Natural killer cell (primary cell): Measurements from ENCODE around the gene HEXIM1. TPM values are rescaled to one million over a fixed set of nuclear protein-coding genes. Genes with fewer than 3 reads are reported as not detected.
A peak's percentile ranks its signal among the peaks of the same experiment; 100 is the strongest.

Source experiments
- ATAC-seq, 3 donors: fragments of 150-1000 bp in 2 of 3; fragments of 200-7000 bp in 1 of 3; cut with Tn5 transposase; 1 replicate in 1 of 3; 2 replicates in 2 of 3; pipeline ENCODE4 v1.10.0; 2021; ENCODE audit warnings: mild to moderate bottlenecking in 2 of 3, moderate library complexity in 2 of 3
- DNase-seq, 2 donors: peaks; one replicate each; pipeline versions ENCODE4 v3.0.0 to v3.0.0-alpha.2; 2013 to 2021; ENCODE audit warnings: mixed read lengths in 1 of 2
- H3K27ac ChIP-seq: one replicate; pipeline ENCODE4 v1.5.1; 2013; ENCODE audit warnings: mild to moderate bottlenecking, low read length
- H3K27me3 ChIP-seq: one replicate; pipeline ENCODE4 v1.6.1; 2013; ENCODE audit warnings: low read length; ENCODE audit not compliant: control insufficient read depth, insufficient read depth
- H3K36me3 ChIP-seq: one replicate; pipeline ENCODE4 v1.6.1; 2013; ENCODE audit warnings: low read length; ENCODE audit not compliant: control insufficient read depth, insufficient read depth
- H3K4me1 ChIP-seq: one replicate; pipeline ENCODE4 v1.6.1; 2013; ENCODE audit warnings: low read length; ENCODE audit not compliant: control insufficient read depth, insufficient read depth
- H3K4me3 ChIP-seq: one replicate; pipeline ENCODE4 v1.5.1; 2013; ENCODE audit warnings: low read length
- H3K9me3 ChIP-seq: one replicate; pipeline ENCODE4 v1.6.1; 2013; ENCODE audit warnings: low read length; ENCODE audit not compliant: control insufficient read depth, insufficient read depth
- H3K27ac Mint-ChIP-seq, 2 donors: one replicate each; pipeline ENCODE4 v1.8.0; 2022; ENCODE audit warnings: mild to moderate bottlenecking in 2 of 2, mixed read lengths in 2 of 2, moderate library complexity in 1 of 2
- H3K27me3 Mint-ChIP-seq, 2 donors: one replicate each; pipeline ENCODE4 v1.8.0; 2022; ENCODE audit warnings: low read depth in 2 of 2, mixed read lengths in 2 of 2
- H3K36me3 Mint-ChIP-seq: one replicate; pipeline ENCODE4 v1.8.0; 2022; ENCODE audit warnings: mixed read lengths
- H3K4me1 Mint-ChIP-seq, 2 donors: one replicate each; pipeline ENCODE4 v1.8.0; 2022; ENCODE audit warnings: mixed read lengths in 2 of 2
- H3K4me3 Mint-ChIP-seq: one replicate; pipeline ENCODE4 v1.8.0; 2022; ENCODE audit warnings: mild to moderate bottlenecking, moderate library complexity, mixed read lengths
- H3K9me3 Mint-ChIP-seq, 2 donors: one replicate each; pipeline ENCODE4 v1.8.0; 2022; ENCODE audit warnings: mixed read lengths in 2 of 2
- WGBS: methylation state at CpG from one replicate; pipeline ENCODE4 v1.1.7; 2013; ENCODE audit warnings: missing lambda C conversion rate; ENCODE audit not compliant: insufficient coverage; 5-methylcytosine and 5-hydroxymethylcytosine counted together
- intact Hi-C: fragments of 100-400 bp; cut with micrococcal nuclease; formaldehyde crosslinking; loops from one replicate; pipeline ENCODE4 v1.14.2; 2022
- total RNA-seq, 4 donors: library from RNA; stranded (reverse); fragments of 120-200 nt in 1 of 4; gene quantifications; one replicate each; pipeline versions ENCODE4 v1.2.3 to v1.2.4, GENCODE V29; 2013 to 2022
- TF ChIP-seq, protein P1 (sequence below): fragments of 200-600 bp; IDR thresholded peaks from one replicate; pipeline ENCODE4 v1.8.0; 2022; ENCODE audit warnings: antibody characterized with exemption

The HEXIM1 gene
- total RNA-seq, 3 donors from 2014 or later (not counting 1 experiment from before 2014, with no cell fraction given), result 64.9 to 80.7 (median 79.8) TPM

GRCh38 chr17:45197108-45197507 is 48.8 kb downstream of the HEXIM1 start:
- no peaks in the 10 kb centered on the region for H3K36me3 Mint-ChIP-seq
- no peak overlapping the region for H3K27ac Mint-ChIP-seq
- 93% methylated on average over 6 of the region's 6 CpGs for WGBS
- Histone ChIP-seq H3K27me3 (no peaks in the 10 kb centered on the region), H3K9me3 (no peaks in the 10 kb centered on the region), H3K4me1 (peaks cover 6% of the 10 kb centered on the region), H3K27ac (no peak overlapping the region), H3K36me3 (no peaks in the 10 kb centered on the region), H3K4me3 (no peak overlapping the region)
- ATAC-seq (no peak), DNase-seq (no peak)
- H3K9me3 Mint-ChIP-seq, result no peaks in the 10 kb centered on the region
- intact Hi-C loops, result loop anchor here (1.0 to 5.0 kb wide), 2 partner anchors 62 to 420 kb away; partner anchors contain the start of gene ACBD4
- no peaks in the 10 kb centered on the region for H3K27me3 Mint-ChIP-seq
- H3K4me1 Mint-ChIP-seq, result peaks cover 0 to 3% of the 10 kb centered on the region in 2 donors
- TF ChIP-seq, protein P1, sequence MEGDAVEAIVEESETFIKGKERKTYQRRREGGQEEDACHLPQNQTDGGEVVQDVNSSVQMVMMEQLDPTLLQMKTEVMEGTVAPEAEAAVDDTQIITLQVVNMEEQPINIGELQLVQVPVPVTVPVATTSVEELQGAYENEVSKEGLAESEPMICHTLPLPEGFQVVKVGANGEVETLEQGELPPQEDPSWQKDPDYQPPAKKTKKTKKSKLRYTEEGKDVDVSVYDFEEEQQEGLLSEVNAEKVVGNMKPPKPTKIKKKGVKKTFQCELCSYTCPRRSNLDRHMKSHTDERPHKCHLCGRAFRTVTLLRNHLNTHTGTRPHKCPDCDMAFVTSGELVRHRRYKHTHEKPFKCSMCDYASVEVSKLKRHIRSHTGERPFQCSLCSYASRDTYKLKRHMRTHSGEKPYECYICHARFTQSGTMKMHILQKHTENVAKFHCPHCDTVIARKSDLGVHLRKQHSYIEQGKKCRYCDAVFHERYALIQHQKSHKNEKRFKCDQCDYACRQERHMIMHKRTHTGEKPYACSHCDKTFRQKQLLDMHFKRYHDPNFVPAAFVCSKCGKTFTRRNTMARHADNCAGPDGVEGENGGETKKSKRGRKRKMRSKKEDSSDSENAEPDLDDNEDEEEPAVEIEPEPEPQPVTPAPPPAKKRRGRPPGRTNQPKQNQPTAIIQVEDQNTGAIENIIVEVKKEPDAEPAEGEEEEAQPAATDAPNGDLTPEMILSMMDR, result no peak
- no peak overlapping the region for H3K4me3 Mint-ChIP-seq

- TF ChIP-seq, protein P1, result peak; percentile 99
- peaks cover 0 to 3% of the 10 kb centered on the region in 2 donors for H3K4me1 Mint-ChIP-seq
- intact Hi-C loops, result loop anchor here (1.0 to 5.0 kb wide), 2 partner anchors 62 to 420 kb away; partner anchors contain the start of gene ACBD4
- H3K4me3 ChIP-seq, result no peak overlapping the region
- H3K36me3 Mint-ChIP-seq, result no peaks in the 10 kb centered on the region
- no peaks in the 10 kb centered on the region for H3K9me3 ChIP-seq
- ATAC-seq, result peak; percentile 97 to 100 (median 100)
- 7% methylated on average over 15 of the region's 16 CpGs for WGBS
- peak; percentile 90 for DNase-seq
- no peaks in the 10 kb centered on the region for H3K27me3 Mint-ChIP-seq
- H3K27me3 ChIP-seq, result no peaks in the 10 kb centered on the region
- peaks cover 6% of the 10 kb centered on the region for H3K4me1 ChIP-seq
- H3K27ac Mint-ChIP-seq, result peak overlapping the region in 1 of 2 donors; percentile 36
- no peaks in the 10 kb centered on the region for H3K9me3 Mint-ChIP-seq
- H3K36me3 ChIP-seq, result no peaks in the 10 kb centered on the region
- no peak overlapping the region for H3K27ac ChIP-seq
- H3K4me3 Mint-ChIP-seq, result no peak overlapping the region
Observed at GRCh38 chr17:45197555-45198334, 49.5 kb downstream of the HEXIM1 start.

- DNase-seq (no peak), ATAC-seq (no peak)
- Mint-ChIP-seq H3K4me3 (no peak overlapping the region), H3K27ac (no peak overlapping the region), H3K27me3 (no peaks in the 10 kb centered on the region), H3K36me3 (no peaks in the 10 kb centered on the region), H3K4me1 (peaks cover 0 to 3% of the 10 kb centered on the region in 2 donors), H3K9me3 (no peaks in the 10 kb centered on the region)
- no peaks in the 10 kb centered on the region for H3K9me3 ChIP-seq
- no peaks in the 10 kb centered on the region for H3K36me3 ChIP-seq
- intact Hi-C loops, result no loop called here
- TF ChIP-seq, protein P1, result no peak
- WGBS, result 65% methylated on average over 9 of the region's 9 CpGs
- no peaks in the 10 kb centered on the region for H3K27me3 ChIP-seq
- peaks cover 6% of the 10 kb centered on the region for H3K4me1 ChIP-seq
- no peak overlapping the region for H3K4me3 ChIP-seq
- no peak overlapping the region for H3K27ac ChIP-seq
Observed at GRCh38 chr17:45200701-45201100, 52.4 kb downstream of the HEXIM1 start.
